HG02759 (cell line): ENCODE measurements around the gene C14orf119.
"Not testable (repeated sequence)": the region's sequence is repeated elsewhere in the genome, so short reads cannot be mapped to it uniquely, and the experiment has no call there.

Source experiments
- ATAC-seq: cut with Tn5 transposase; IDR thresholded peaks from one replicate; pipeline ENCODE4 v1.9.1; 2021; ENCODE audit warnings: mild to moderate bottlenecking, moderate library complexity; ENCODE audit not compliant: unreplicated experiment

Gene C14orf119

DNA sequence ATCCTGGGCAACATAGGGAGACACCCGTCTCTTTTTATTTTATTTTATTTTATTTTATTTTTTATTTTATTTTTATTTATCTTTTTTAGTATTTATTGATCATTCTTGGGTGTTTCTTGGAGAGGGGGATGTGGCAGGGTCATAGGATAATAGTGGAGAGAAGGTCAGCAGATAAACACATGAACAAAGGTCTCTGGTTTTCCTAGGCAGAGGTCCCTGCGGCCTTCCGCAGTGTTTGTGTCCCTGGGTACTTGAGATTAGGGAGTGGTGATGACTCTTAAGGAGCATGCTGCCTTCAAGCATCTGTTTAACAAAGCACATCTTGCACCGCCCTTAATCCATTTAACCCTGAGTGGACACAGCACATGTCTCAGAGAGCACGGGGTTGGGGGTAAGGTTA is 12.3 kb downstream of the C14orf119 start:
- not testable (repeated sequence) for ATAC-seq

GRCh38 chr14:23108169-23108568 is 12.9 kb downstream of the C14orf119 start:
- ATAC-seq, result not testable (repeated sequence)

GRCh38 chr14:23109769-23110168 is 14.5 kb downstream of the C14orf119 start:
- ATAC-seq, result no peak

DNA sequence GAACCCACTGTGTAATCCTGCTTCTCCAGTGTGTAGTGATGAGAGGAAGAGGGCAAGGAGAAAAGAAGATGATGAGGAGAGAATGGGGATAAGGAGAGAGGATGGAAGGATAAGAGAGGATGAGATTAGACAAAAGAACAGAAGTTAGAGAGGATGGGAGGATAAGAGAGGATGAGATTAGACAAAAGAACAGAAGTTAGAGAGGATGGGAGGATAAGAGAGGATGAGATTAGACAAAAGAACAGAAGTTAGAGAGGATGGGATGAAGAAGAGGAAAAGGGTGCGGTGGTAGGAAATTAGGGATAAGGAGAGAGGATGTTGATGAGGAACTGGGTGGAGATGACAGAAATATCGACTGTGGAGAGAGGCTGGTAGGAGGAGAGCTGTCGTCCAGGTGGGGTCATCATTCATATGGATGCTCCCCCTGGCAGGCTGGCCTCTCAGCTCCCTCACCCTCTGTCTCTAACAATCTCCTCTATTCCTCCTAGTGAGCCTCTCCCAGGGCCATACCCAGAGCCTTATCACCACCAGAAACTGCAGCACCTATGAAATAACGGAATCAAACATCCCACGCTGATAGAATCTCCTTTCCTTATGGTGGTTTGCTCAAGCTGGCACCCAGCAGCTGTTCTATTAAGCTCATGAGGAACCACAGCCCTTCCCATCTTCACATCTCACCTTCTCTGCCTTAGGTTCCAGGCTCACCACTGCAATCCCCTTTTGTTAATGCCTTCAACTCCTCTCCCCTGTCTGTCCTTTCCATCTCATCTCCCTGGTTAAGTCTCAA is 15.5 kb downstream of the C14orf119 start:
- ATAC-seq, result no peak

DNA sequence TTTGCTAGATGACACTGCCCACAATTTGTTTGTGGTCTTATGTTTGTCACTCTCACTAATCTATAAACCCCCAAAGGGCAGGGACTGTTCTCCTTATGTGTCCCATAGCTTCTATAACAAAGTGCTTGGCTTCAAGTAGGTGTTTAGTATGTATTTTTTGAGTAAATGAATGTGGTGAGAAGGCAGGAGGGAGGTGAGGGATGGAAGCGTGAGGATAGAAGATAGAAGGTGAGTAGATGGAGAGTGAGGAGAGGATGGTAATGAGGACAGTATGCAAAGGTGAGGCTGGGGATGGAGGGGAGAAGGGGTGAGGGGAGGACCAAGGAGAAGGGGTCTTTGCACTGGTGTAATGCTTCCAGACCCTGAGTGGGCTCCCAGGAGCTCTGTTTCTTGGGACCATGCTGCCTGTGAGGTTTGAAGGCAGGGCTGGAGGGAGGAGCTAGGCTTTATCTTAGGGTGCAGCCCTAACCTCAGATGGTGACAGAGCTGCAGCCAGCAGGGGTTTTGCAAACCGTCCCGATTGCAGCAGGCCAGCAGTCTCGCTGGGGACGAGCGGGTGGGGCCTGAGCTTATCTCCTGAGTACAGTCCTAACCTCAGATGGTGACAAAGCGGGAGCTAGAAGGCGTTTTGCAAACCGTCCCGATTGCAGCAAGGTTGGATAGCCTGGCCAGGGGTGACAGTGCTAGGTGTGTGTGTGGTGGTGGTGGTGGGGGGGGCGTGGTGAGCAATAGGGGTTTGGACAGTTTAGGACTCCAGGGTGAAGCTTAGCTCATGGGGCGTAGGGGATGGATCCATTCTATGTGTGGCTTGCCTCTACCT is 17.3 kb downstream of the C14orf119 start:
- ATAC-seq, result no peak

DNA sequence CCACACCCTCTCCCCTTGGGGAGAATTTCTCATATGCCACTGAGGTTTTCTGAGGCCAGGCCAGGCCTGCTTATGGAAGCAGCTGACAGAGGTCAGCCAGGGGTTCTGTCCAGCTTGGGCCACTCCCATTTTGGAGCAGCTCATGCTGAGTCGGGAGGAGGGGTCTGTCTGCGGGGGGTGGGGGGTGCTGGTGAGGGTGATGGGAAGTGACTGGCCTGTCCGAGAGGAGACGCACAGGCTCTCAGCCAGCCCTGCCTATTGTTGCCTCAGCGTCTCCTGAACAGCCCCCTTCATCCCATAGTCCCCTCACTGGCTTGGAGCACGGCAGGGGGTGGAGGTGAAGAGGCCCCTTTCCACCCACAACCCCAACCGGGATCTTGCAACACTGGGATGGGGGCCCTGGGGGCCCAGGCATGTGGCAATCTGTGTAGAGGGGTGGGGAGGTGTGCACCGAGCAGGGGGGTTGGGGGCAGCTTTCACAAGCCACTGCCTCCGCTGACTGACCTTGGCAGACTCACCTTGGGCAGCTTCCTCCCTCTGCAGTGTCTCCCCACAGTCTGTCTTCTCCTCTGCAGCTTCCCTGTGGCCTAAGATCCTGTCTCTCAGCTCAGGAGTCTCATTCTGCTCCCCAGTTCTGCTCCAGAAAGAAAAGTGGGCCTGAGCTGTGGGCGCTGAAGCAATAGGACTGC is 18.3 kb downstream of the C14orf119 start:
- ATAC-seq, result no peak

DNA sequence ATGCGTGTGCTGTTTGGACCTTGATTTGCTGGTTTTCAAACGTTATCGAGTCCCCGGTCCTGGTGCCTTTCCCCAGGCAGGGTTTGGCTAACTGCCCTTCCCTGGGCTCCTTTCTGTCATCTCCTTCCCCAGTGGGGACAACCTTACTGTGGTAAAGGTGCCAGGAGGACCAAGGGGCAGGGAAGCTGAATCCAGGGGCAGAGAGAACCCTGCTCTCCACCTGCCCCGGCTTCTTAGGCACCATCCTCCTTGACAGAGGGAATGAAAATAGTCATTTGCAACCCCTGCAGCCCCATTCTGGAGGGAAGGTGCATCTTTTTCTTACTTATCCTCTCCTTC is 18.8 kb downstream of the C14orf119 start:
- ATAC-seq, result no peak

DNA sequence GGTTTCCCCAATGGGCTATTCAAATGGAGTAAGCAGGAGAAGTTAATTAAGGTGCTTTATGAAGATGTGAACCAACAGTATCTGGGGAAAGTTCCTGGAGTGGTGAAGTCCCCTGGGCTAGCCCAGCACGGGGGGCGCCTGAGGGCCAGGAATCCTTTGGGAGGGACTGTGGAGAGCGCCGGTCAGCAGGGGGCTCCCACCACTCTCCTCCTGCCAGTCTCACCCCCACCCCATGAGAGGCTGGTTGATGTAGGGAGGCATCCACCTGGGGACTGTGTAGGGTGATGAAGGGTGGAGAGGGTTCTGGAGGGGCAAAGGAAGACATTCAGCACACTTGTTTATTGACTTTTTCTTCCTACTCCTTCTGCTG is 19.3 kb downstream of the C14orf119 start:
- no peak for ATAC-seq

- no peak for ATAC-seq
Observed at GRCh38 chr14:23115039-23115731, 19.9 kb downstream of the C14orf119 start.

GRCh38 chr14:23115918-23116317 is 20.6 kb downstream of the C14orf119 start:
- no peak for ATAC-seq

DNA sequence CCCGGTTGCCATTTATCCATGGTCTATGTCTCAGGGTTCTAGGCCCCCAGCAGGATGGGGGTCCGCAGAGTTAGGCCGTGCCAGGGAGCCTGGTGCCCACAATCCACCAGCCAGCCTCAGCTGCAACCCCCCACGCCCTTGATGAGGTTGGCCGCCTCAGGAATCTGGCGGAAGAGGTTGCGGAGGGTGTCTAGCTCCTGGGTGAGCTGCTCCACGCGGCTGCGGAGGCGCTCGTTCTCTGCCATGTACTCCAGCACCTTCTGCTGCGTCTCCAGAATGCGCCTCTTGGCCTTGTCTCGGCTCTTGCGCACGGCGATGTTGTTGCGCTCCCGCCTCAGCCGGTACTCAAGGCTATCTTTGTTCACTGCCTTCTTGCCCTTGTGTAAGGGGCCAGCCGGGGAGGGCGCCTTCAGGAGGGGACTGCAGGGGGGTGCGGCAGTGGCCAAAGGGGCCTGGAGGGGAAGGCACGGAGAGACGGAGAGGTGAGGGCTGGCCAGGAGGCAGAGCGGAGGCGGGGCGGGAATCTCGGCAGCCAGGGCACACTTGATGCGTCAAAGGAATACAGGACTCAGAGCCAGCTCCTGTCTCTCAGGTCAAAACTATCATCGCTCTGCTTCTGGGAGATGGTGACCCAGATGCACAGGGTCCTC is 22.2 kb downstream of the C14orf119 start:
- no peak for ATAC-seq

DNA sequence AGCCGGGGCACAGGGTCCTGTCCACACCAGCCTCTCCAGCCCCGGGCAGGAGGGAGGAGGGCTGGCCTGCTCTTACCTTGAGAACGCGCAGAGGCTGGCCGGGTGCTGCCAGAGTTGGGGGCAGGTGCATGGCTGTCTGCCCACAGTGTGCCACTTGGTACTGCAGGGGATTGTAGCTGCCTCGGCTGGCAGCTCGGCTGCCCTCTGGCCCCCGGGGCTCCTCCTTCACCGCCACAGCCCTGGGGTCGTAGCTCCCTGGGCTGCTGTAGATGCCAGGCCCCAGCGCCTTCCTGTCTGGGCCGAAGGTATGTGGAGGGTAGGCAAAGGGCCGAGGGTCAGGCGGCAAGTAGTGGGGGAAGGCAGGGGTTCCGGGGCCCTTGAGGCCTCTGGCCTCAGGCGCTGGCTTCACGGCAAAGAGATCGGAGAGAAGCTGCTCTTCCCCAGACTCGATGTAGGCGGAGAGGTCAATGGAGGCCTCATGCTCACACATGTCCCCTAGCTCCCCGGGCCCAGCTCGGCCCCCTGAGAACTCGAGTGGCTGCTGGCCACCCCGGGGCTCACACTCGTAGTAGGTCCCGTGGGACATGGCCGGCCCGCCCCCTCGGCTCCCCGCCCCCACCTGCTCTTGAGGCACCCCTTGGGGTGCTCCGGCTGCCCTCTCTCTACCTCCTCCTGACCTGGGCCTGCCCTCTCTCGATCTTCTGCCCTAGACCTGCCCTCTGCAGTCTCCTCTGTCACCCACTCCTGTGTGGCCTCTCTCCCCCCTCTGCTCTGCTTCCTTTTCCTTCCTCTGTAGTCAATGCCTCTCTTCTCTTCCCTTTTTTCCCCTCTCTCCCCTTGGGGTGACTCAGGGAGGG is 23.4 kb downstream of the C14orf119 start, which contains the start of gene CEBPE:
Gene CEBPE, minus strand, starts transcription at position 750 of the 857 bp plus-strand sequence. Its CDS starts 164 bp downstream, at position 586.
- ATAC-seq, result no peak

- ATAC-seq, result no peak
Observed at GRCh38 chr14:23119363-23120327, 24.3 kb downstream of the C14orf119 start.

DNA sequence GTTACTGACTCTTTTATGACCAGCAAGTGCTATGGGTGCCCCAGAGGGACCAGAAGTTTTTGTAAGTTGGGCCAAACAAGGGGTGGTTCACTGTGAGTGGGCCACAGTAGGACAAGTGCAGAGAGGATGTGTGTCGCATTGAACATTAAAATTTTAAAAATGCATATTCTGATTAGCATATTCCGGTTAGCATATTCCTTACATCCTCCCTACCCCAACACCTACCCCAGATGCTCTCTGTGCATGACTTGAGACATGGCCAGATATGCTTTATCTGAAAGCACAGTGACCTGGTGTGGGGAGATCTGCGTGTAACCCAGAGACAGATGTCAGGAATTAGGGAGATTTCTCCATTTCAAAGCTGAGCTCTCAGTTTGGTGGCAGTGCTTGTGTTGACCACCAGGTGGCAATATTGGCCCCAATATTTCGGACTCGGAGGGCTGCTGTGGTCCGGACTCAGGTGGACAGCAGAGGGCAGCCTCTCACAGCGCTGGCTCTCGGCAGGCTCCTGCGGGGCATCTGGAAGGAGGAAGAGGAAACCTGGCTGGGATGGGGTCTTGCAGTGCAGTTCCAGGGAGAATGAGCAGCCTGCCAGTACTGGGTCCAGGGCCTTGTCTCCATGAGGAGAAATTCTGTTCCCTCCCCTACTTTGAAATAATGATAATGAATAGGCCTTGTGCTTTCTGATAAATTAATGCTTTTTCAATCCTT is 25.4 kb downstream of the C14orf119 start:
- peak; percentile 77 for ATAC-seq

DNA sequence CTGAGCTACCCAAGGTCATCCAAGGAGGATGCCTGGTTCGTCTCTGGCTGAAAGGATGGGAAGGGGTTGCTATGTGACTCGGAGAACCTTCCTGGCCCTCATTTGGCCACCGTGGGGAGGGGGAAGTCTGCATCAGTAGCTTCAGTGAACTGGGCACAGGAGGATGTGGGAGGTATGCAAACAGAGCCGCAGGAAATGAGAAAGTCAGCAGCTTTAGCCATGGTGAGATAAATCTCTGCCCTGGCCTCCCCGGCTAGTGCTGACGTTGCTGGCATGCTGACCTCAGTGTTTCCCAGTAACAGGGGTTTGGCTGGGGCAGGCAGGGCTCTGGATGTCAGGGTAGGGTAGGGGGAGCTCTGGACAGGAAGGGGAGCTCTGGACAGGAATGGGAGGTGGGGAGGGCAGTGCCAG is 26.1 kb downstream of the C14orf119 start:
- ATAC-seq, result no peak

- no peak for ATAC-seq
Observed at GRCh38 chr14:23122086-23122485, 26.8 kb downstream of the C14orf119 start.

GRCh38 chr14:23123419-23123818 is 28.1 kb downstream of the C14orf119 start:
- no peak for ATAC-seq
